ENCODE data around the gene EFEMP1. TPM values are rescaled to one million over a fixed set of nuclear protein-coding genes. Genes with fewer than 3 reads are reported as not detected.

The EFEMP1 gene
- total RNA-seq, 1 donor from 2014 or later, result 2.3 TPM

GRCh38 chr2:55926974-55927373, 3.4 kb upstream of the EFEMP1 start:
- H3K36me3 Mint-ChIP-seq (ENCODE audit: low read depth, unreplicated experiment), result no peaks in the 10 kb centered on the region
- H3K4me1 Mint-ChIP-seq (ENCODE audit: unreplicated experiment), result peaks cover 20% of the 10 kb centered on the region
- TF ChIP-seq CTCF (IDR thresholded peaks at IDR 0.05; ENCODE audit: unreplicated experiment), result no peak
- H3K27me3 Mint-ChIP-seq (ENCODE audit: unreplicated experiment), result peaks cover 3% of the 10 kb centered on the region
- H3K27ac Mint-ChIP-seq (ENCODE audit: unreplicated experiment), result no peak overlapping the region
- H3K9me3 Mint-ChIP-seq (ENCODE audit: unreplicated experiment), result no peaks in the 10 kb centered on the region
- DNase-seq (ENCODE audit: low spot score), result no peak
- no peak overlapping the region for H3K4me3 Mint-ChIP-seq (ENCODE audit: unreplicated experiment)

GRCh38 chr2:55926246-55926645, 2.7 kb upstream of the EFEMP1 start:
- no peaks in the 10 kb centered on the region for H3K9me3 Mint-ChIP-seq (ENCODE audit: unreplicated experiment)
- H3K4me3 Mint-ChIP-seq (ENCODE audit: unreplicated experiment), result no peak overlapping the region
- H3K4me1 Mint-ChIP-seq (ENCODE audit: unreplicated experiment), result peaks cover 20% of the 10 kb centered on the region
- TF ChIP-seq CTCF (IDR thresholded peaks at IDR 0.05; ENCODE audit: unreplicated experiment), result no peak
- peaks cover 3% of the 10 kb centered on the region for H3K27me3 Mint-ChIP-seq (ENCODE audit: unreplicated experiment)
- no peak overlapping the region for H3K27ac Mint-ChIP-seq (ENCODE audit: unreplicated experiment)
- no peak for DNase-seq (ENCODE audit: low spot score)
- H3K36me3 Mint-ChIP-seq (ENCODE audit: low read depth, unreplicated experiment), result no peaks in the 10 kb centered on the region

GRCh38 chr2:55923982-55924321, 370 bp upstream of the EFEMP1 start:
- TF ChIP-seq CTCF (IDR thresholded peaks at IDR 0.05; ENCODE audit: unreplicated experiment), result no peak
- no peak for DNase-seq (ENCODE audit: low spot score)
- peak overlapping the region; percentile 86 for H3K4me3 Mint-ChIP-seq (ENCODE audit: unreplicated experiment)
- no peaks in the 10 kb centered on the region for H3K36me3 Mint-ChIP-seq (ENCODE audit: low read depth, unreplicated experiment)
- peaks cover 3% of the 10 kb centered on the region for H3K27me3 Mint-ChIP-seq (ENCODE audit: unreplicated experiment)
- H3K9me3 Mint-ChIP-seq (ENCODE audit: unreplicated experiment), result no peaks in the 10 kb centered on the region
- H3K4me1 Mint-ChIP-seq (ENCODE audit: unreplicated experiment), result peaks cover 20% of the 10 kb centered on the region
- peak overlapping the region; percentile 26 for H3K27ac Mint-ChIP-seq (ENCODE audit: unreplicated experiment)

- H3K9me3 Mint-ChIP-seq (ENCODE audit: unreplicated experiment), result no peaks in the 10 kb centered on the region
- H3K4me3 Mint-ChIP-seq (ENCODE audit: unreplicated experiment), result peak overlapping the region; percentile 92
- no peak overlapping the region for H3K27ac Mint-ChIP-seq (ENCODE audit: unreplicated experiment)
- TF ChIP-seq CTCF (IDR thresholded peaks at IDR 0.05; ENCODE audit: unreplicated experiment), result no peak
- H3K27me3 Mint-ChIP-seq (ENCODE audit: unreplicated experiment), result peaks cover 3% of the 10 kb centered on the region
- no peaks in the 10 kb centered on the region for H3K36me3 Mint-ChIP-seq (ENCODE audit: low read depth, unreplicated experiment)
- H3K4me1 Mint-ChIP-seq (ENCODE audit: unreplicated experiment), result peaks cover 20% of the 10 kb centered on the region
- DNase-seq (ENCODE audit: low spot score), result no peak
Observed at GRCh38 chr2:55922291-55922907, 1.2 kb downstream of the EFEMP1 start.

GRCh38 chr2:55919574-55919973, 4.0 kb downstream of the EFEMP1 start:
- H3K9me3 Mint-ChIP-seq (ENCODE audit: unreplicated experiment), result no peaks in the 10 kb centered on the region
- no peak for DNase-seq (ENCODE audit: low spot score)
- no peak for TF ChIP-seq CTCF (IDR thresholded peaks at IDR 0.05; ENCODE audit: unreplicated experiment)
- H3K27ac Mint-ChIP-seq (ENCODE audit: unreplicated experiment), result no peak overlapping the region
- peaks cover 3% of the 10 kb centered on the region for H3K27me3 Mint-ChIP-seq (ENCODE audit: unreplicated experiment)
- H3K4me3 Mint-ChIP-seq (ENCODE audit: unreplicated experiment), result no peak overlapping the region
- peaks cover 10% of the 10 kb centered on the region for H3K4me1 Mint-ChIP-seq (ENCODE audit: unreplicated experiment)
- no peaks in the 10 kb centered on the region for H3K36me3 Mint-ChIP-seq (ENCODE audit: low read depth, unreplicated experiment)

All from endothelial cell (in vitro differentiated cells).